Subcutaneous adipose tissue (tissue), 4 donors: Measurements from ENCODE around the gene KDM7A. TPM values are rescaled to one million over a fixed set of nuclear protein-coding genes. Genes with fewer than 3 reads are reported as not detected.

Experiments
- CTCF ChIP-seq: fragments of 450-650 bp; IDR thresholded peaks from one replicate; pipeline ENCODE4 v1.5.1; 2016; ENCODE audit warnings: low read depth, mild to moderate bottlenecking, control low read depth, antibody characterized with exemption, moderate library complexity
- total RNA-seq, 4 donors: library from RNA; depleted of rRNA; stranded (reverse); fragments of >200 nt; gene quantifications; one replicate each; pipeline ENCODE4 v1.1.0, GENCODE V29; 2016

Gene KDM7A
- total RNA-seq, 4 donors from 2014 or later: 26.6 to 46.5 (median 39.2) TPM

DNA sequence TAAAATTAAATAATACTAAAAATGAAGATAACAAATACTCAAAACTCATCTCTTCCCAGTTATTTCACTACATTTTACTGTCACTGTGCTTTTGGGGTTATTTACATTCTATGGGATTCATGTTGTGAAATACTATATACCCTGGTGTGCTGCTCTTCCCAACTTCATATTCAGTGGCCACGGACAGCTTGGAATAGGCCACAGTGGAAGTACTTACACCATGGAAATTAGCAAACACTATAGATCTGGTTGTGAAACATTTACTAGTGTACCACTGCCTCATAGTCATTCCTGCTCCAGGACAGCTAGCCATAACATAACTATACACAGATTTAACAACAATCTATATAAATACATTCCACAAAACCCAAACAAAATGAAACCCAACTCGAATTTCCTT lies 21.2 kb upstream of the KDM7A start:
- no peak for TF ChIP-seq CTCF

DNA sequence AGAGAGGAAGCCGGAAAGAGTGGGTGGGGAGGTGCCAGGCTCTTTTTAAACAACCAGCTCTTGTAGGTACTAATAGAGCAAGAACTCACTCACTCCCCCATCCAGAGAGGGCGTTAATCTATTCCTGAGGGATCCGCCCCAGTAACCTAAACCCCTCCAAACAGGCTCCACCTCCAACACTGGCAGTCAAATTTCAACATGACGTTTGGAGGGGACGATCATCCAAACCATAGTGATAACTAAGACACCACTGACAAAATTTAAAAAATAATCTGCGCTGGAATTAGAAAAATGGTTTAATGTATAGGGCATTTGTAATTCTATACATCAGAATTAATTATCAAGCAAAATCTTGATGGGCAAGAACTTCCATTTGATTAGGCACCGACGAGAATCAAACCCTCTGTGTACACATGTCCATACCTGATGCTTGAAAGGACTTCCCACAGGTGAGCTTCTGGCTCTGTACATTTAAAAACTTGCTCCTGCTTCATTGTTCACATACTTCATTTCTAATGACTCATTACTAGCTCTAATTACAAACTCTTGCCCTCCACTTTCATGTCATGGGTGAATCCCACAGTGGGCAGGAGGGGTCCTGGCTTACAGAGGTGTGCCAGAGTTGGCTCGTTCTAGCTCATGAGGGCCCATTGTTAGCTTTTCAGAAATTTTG lies 20.6 kb upstream of the KDM7A start:
- TF ChIP-seq CTCF: no peak

DNA sequence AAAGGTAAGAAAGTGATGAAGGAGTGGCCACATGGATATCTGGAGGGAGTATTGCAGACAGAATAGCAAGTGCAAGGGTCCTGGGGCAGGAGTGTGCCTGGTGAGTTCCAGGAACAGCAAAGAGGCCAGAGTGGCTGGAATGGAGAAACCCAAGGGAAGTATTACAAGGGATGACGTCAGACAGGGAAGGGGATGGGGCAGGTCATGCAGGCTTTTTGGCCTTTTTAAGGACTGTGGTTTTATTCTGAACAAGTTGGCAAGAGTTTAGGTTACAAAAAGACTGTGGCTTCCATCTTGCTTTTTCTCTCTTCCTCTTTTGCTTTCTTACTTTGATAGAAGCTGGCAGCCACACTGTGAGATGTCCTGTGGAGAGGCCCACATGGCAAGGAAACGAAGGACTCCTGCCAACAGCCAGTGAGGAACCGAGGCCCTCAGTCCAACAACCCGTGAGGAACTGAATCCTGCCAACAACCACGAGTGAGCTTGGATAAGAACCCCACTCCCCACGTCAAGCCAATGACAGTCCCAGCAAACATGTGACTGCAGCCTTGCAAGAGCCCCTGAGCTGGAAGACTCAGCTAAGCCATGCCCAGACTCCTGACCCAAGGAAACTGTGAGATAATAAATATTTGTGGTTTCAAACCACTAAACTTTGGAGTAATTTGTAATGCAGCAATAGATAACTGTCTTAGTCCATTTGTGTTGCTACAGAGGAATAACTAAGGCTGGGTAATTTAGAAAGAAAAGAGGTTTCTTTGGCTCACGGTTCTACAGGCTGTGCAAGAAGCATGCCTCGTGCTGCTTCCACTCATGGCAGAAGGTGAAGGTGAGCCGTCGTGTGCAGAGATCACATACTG lies 19.8 kb upstream of the KDM7A start:
- no peak for TF ChIP-seq CTCF

DNA sequence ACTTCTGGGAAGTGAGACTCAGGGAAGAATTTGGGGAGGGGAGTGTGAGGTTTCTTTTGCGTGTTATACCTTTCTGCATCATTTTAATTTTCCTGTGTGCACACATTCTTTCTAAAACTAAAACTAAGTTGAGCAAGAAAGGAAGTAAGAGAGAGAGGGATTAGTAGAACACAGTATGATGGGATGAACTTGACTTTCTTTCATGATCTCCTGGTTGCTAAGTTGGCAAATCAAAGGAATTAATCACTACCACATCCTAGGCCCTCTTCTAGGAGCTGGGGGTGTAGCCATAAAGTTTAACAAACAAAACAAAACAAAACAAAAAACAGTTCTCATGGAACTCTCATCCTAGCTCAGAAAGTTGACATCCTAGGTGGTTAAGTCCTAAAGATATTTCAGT lies 19.1 kb upstream of the KDM7A start:
- TF ChIP-seq CTCF: no peak

- TF ChIP-seq CTCF: no peak
These were observed 15.8 kb upstream of the KDM7A start for GRCh38 chr7:140192620-140193019.

GRCh38 chr7:140192176-140192575 lies 15.4 kb upstream of the KDM7A start:
- no peak for TF ChIP-seq CTCF

DNA sequence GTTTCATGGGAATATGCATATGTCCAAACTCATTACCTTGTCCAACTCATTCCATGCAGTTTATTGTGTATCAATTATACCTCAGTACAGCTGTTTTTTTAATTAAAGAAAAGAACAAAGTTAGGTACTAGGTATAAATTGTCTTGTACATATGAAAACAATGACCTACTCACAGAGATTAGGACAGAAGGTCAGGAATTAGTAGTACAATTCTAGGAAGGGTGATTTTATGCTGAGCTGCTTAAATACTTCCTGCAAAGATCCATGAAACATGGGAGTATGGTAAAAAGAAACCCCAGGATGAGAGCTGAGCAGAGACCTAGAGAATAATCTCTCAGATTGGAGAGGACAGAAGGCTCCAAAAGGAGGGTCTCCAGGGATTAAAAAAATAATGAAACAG lies 13.8 kb upstream of the KDM7A start:
- no peak for TF ChIP-seq CTCF
